Testis (tissue), 2 donors: Measurements from ENCODE around the gene SLC17A5.

Source experiments
- CTCF ChIP-seq, 3 experiments: fragments of 450-650 bp in 2 of 3; fragments of 200-600 bp in 1 of 3; sonication (generic) in 1 of 3; IDR thresholded peaks; one replicate each; pipeline ENCODE4 v1.5.1; 2016 to 2019; ENCODE audit warnings: antibody characterized with exemption in 3 of 3, mild to moderate bottlenecking in 2 of 3, moderate library complexity in 1 of 3
- POLR2A ChIP-seq: fragments of 450-650 bp; IDR thresholded peaks from one replicate; pipeline ENCODE4 v1.6.1; 2017; ENCODE audit warnings: antibody characterized with exemption, mild to moderate bottlenecking, moderate library complexity

- TF ChIP-seq CTCF (IDR thresholded peaks at IDR 0.05) (no peak), POLR2A (no peak)
Measured at GRCh38 chr6:73579389-73579788, 74.4 kb downstream of the SLC17A5 start.
